Measurements from ENCODE around the gene ZCCHC4. TPM values are rescaled to one million over a fixed set of nuclear protein-coding genes. Genes with fewer than 3 reads are reported as not detected.

ZCCHC4 gene, protein sequence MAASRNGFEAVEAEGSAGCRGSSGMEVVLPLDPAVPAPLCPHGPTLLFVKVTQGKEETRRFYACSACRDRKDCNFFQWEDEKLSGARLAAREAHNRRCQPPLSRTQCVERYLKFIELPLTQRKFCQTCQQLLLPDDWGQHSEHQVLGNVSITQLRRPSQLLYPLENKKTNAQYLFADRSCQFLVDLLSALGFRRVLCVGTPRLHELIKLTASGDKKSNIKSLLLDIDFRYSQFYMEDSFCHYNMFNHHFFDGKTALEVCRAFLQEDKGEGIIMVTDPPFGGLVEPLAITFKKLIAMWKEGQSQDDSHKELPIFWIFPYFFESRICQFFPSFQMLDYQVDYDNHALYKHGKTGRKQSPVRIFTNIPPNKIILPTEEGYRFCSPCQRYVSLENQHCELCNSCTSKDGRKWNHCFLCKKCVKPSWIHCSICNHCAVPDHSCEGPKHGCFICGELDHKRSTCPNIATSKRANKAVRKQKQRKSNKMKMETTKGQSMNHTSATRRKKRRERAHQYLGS
- total RNA-seq: 10 to 100 TPM in 2 of 4 donors, 1 to 10 TPM in 2; 9.1 to 13.1 (median 11.1) TPM

DNA sequence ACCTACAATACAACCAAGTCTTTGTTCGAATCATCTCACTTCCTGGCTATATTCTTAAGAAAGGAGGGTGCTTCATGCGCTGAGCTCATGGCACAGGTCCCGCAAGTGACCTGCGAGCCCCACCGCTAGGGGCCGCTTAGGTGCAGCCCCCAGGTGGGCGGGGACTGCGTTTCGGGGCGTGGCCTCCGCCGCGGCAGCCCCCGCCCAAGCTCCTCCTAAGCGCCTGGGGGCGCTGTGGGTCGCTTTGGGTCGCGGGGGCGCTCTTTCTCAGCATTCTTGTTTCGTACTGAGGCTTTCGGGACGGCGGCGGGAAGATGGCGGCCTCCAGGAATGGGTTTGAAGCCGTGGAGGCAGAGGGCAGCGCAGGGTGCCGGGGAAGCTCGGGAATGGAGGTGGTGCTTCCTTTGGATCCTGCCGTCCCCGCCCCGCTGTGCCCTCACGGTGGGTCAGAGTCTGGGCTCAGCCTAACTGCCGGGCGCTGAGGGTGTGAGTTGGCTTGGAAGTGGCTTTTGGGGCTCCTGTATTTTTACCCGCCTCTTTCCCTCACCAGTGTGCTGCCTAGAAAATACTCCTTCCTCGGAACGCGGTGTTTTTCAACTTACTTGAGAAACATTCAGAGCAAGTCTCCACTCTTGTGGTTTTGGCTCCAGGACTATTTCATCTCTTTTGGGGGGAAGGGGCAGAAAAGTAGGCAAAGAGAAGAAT is at the start of gene ZCCHC4:
ZCCHC4 (plus strand) TSS at position 279 of the 705 bp plus-strand sequence; CDS start at position 315, 36 bp downstream.
- ATAC-seq (ENCODE audit: low FRiP score): peak; percentile 99
- TF ChIP-seq, protein P1, sequence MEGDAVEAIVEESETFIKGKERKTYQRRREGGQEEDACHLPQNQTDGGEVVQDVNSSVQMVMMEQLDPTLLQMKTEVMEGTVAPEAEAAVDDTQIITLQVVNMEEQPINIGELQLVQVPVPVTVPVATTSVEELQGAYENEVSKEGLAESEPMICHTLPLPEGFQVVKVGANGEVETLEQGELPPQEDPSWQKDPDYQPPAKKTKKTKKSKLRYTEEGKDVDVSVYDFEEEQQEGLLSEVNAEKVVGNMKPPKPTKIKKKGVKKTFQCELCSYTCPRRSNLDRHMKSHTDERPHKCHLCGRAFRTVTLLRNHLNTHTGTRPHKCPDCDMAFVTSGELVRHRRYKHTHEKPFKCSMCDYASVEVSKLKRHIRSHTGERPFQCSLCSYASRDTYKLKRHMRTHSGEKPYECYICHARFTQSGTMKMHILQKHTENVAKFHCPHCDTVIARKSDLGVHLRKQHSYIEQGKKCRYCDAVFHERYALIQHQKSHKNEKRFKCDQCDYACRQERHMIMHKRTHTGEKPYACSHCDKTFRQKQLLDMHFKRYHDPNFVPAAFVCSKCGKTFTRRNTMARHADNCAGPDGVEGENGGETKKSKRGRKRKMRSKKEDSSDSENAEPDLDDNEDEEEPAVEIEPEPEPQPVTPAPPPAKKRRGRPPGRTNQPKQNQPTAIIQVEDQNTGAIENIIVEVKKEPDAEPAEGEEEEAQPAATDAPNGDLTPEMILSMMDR (IDR thresholded peaks at IDR 0.05): peak in 2 of 3 donors; percentile 59 to 66
- DNase-seq (ENCODE audit: low spot score): peak; percentile 50

DNA sequence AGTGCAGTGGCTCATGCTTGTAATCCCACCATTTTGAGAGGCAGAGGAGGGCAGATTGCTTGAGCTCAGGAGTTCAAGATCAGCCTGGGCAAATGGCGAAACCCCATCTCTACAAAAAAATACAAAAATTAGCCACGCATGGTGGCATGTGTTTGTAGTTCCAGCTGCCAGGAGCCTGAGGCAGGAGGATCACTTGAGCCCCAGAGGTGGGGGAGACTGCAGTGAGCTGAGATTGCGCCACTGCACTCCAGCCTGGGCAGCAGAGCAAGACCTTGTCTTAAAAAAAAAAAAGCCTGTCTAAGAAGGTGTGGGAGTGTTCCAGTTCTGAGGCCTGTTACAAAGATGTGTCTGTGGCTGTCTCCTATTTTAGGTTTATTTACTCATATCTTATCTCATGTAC is 40.7 kb upstream of the ZCCHC4 start:
- ATAC-seq (ENCODE audit: low FRiP score): no peak
- TF ChIP-seq, protein P1 (IDR thresholded peaks at IDR 0.05): no peak
- DNase-seq (ENCODE audit: low spot score): no peak

DNA sequence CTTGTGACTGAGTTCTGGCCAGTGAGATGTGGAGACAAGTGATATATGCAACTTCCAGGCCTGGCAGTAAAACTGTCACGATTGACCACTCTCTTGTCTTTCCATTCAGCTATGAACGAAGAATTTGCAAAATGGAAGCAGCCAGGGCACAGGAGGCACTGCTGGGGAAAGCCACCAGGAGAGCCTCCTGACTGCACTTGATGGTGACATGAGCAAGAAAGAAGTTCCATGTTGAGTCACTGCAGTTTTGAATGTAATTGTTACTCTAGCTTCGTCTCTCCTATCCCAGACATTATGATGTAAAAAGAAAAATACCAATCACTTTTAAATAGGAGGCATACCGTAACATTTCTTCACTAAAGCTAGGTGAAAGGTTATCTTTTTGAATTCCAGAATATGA is 32.4 kb upstream of the ZCCHC4 start:
- TF ChIP-seq, protein P1 (IDR thresholded peaks at IDR 0.05): no peak
- ATAC-seq (ENCODE audit: low FRiP score) (no peak), DNase-seq (ENCODE audit: low spot score) (no peak)

DNA sequence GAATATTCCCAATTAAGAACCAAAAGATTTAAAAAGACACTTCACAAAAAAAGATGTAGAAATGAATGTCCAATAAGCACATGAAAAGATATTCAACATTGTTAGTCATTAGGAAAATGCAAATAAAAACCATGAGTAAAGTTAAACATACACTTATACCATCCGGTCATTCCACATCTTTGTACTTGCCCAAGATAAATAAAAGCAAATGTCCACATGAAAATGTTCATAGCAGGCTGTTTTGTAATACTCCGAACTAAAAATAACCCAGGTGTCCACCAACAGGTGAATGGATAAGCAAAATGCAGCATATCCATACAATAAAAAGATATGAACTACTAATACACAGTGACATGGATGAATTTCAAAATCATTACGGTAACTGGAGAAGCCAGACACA is 28.6 kb upstream of the ZCCHC4 start:
- ATAC-seq (ENCODE audit: low FRiP score) (no peak), DNase-seq (ENCODE audit: low spot score) (no peak)
- TF ChIP-seq, protein P1 (IDR thresholded peaks at IDR 0.05): no peak

DNA sequence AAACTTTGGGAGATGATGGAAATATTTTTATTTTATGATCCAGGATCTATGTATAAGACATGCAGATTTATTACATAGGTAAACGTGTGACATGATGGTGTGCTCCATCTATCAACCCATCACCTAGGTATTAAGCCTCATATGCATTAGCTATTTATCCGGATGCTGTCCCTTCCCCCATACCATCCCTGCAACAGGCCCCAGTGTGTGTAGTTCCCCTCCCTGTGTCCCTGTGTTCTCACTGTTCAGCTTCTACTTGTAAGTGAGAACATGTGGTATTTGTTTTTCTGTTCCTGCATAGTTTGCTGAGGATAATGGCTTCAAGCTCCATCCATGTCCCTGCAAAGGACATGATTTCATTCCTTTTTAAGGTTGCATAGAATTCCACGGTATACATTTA is 28.1 kb upstream of the ZCCHC4 start:
- ATAC-seq (ENCODE audit: low FRiP score): no peak

DNA sequence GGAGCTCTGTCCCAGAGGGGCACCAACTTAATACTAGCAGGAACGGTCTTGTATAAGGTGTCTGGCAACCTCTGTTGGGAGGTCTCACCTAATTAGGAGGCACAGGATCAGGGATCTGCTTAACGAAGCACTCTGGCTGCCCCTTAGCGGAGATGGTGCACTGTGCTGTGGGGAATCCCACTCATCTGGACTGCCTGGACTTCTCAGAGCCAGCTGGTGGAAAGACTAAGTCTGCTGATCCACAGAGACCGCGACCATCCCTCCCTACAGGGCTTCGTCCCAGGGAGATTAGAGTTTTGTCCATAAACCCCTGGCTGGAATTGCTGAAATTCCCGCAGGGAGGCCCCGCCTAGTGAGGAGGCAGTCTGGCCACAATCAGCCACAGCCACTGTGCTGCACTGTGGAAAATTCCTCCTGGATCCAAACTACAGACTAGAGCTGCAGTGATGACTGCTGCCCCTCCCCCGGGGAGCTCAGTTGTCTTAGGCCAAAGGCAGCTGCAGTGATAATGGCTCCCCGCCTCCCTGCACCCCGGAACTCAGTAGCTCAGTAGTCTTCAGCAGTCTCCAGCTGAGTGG is 22.0 kb upstream of the ZCCHC4 start:
- no peak for DNase-seq (ENCODE audit: low spot score)
- TF ChIP-seq, protein P1 (IDR thresholded peaks at IDR 0.05): no peak
- no peak for ATAC-seq (ENCODE audit: low FRiP score)

More for the DNA sequence above, 28.1 kb upstream of the ZCCHC4 start:
- DNase-seq (ENCODE audit: low spot score): no peak
- TF ChIP-seq, protein P1 (IDR thresholded peaks at IDR 0.05): no peak
